Measurements from ENCODE around the gene NCOA7.
"Not testable (repeated sequence)": the region's sequence is repeated elsewhere in the genome, so short reads cannot be mapped to it uniquely, and the experiment has no call there.

Gene NCOA7

DNA sequence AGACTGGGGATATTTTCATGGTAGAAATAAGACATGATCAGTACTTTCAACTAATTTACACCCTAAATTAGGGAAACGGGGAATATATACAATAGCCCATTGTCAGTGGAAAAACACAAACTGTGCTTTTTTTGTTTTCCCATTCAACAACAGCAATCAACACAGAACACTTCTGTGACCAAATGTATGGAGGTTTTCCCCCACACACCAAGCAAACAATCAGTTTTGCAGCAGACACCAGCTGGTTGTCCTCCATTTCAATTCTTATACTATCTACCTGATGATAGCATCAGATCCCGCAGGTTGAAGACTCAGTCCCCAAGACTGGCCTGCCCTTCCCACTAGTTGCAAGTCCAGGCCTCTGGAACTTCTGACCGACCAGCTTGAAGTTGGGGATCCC, 170.4 kb downstream of the NCOA7 start:
- DNase-seq (ENCODE audit: insufficient read length) (no peak), FAIRE-seq (no peak)
- no peak for TF ChIP-seq TAF1 (IDR thresholded peaks at IDR 0.05; ENCODE audit: borderline replicate concordance, low read depth, low read length)
- TF ChIP-seq POLR2A (IDR thresholded peaks at IDR 0.05; ENCODE audit: low read depth, low read length), result no peak
- no peak for TF ChIP-seq POLR2AphosphoS5 (IDR thresholded peaks at IDR 0.05; ENCODE audit: low read depth, low read length)

DNA sequence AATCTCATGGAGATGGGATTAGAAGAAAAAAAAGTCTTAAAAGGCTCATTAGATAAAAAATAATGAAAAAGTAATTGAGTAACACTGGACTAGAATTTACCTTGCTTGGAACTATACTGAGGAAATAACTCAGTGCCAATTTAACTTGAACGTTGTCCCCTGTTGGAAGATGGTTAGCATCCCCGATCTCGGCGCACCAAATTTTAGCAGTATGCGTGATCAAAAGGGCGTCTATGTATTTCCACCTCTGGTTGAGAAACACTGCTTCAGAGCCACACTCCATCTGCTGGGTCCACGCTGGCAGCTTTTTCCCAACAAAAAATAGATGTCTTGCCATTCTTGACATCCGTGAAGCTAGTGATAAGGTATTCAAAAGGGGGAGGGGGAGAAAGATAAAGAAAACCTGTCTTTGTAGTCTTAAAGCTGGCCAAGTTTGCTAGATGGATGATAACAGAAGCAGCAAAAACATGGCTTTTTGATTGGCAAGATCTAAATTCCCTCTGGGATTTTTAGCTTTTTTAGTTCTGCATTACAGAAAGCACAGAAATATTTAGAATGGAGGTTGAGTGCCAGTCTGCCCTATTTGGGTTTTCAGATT, 172.2 kb downstream of the NCOA7 start:
- no peak for DNase-seq (ENCODE audit: insufficient read length)
- FAIRE-seq, result no peak
- TF ChIP-seq POLR2AphosphoS5 (IDR thresholded peaks at IDR 0.05; ENCODE audit: low read depth, low read length), result no peak
- TF ChIP-seq TAF1 (IDR thresholded peaks at IDR 0.05; ENCODE audit: borderline replicate concordance, low read depth, low read length), result no peak
- no peak for TF ChIP-seq POLR2A (IDR thresholded peaks at IDR 0.05; ENCODE audit: low read depth, low read length)

DNA sequence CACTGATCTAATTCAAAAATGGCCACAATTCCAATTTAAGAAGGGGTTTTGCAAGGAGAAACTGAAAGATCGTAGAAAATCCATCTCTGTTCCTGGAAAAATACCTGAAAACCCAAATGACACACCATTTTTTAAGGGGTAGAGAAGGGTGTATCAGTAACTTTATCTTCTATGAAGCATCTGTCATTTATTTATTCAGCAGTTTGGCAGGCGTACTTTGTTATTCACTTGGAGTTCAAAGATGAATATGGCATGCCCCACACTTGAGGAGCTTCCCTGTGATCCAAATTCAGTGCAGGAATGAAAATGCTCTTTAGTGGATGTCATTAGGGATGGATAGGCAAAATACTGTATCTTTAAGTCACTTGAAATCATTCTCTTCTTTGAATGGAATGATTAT, 173.1 kb downstream of the NCOA7 start:
- no peak for TF ChIP-seq POLR2A (IDR thresholded peaks at IDR 0.05; ENCODE audit: low read depth, low read length)
- no peak for TF ChIP-seq TAF1 (IDR thresholded peaks at IDR 0.05; ENCODE audit: borderline replicate concordance, low read depth, low read length)
- TF ChIP-seq POLR2AphosphoS5 (IDR thresholded peaks at IDR 0.05; ENCODE audit: low read depth, low read length), result no peak
- DNase-seq (ENCODE audit: insufficient read length) (no peak), FAIRE-seq (no peak)

DNA sequence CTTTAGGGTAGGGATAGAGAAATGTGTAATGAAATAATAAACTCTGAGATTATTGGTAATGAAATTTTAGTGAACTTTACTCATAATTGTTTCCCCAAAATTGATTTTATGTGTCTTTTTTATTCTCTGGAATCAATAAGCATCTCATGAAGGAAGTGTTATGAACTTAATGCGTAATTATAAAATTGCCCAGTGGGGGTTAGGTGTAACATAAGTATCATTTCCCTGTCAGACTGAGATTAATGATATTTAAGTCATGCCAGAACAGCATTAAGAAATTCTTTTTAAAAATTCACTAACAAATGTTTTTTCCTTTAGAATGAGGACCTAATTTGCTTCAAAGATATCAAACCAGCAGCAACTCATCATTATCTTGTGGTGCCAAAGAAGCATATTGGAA, 175.8 kb downstream of the NCOA7 start:
- FAIRE-seq (no peak), DNase-seq (ENCODE audit: insufficient read length) (no peak)
- TF ChIP-seq POLR2A (IDR thresholded peaks at IDR 0.05; ENCODE audit: low read depth, low read length), result no peak
- TF ChIP-seq POLR2AphosphoS5 (IDR thresholded peaks at IDR 0.05; ENCODE audit: low read depth, low read length), result no peak
- no peak for TF ChIP-seq TAF1 (IDR thresholded peaks at IDR 0.05; ENCODE audit: borderline replicate concordance, low read depth, low read length)

DNA sequence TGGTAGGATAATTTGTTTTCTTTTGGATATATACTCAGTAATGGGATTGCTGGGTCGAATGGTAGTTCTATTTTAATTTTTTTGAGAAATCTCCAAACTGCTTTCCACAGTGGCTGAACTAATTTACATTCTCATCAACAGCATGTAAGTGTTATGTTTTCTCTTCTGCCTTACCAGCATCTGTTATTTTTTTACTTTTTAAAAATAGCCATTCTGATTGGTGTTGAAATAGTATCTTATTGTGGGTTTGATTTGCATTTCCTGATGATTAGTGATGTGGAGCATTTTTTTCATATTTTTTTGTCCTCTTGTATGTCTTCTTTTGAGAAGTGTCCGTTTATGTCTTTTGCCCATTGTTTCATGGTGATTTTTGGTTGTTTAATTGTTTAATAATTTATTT, 177.7 kb downstream of the NCOA7 start:
- no peak for FAIRE-seq
- TF ChIP-seq POLR2A (IDR thresholded peaks at IDR 0.05; ENCODE audit: low read depth, low read length) (no peak), TAF1 (IDR thresholded peaks at IDR 0.05; ENCODE audit: borderline replicate concordance, low read depth, low read length) (no peak), POLR2AphosphoS5 (IDR thresholded peaks at IDR 0.05; ENCODE audit: low read depth, low read length) (no peak)
- DNase-seq (ENCODE audit: insufficient read length), result no peak

DNA sequence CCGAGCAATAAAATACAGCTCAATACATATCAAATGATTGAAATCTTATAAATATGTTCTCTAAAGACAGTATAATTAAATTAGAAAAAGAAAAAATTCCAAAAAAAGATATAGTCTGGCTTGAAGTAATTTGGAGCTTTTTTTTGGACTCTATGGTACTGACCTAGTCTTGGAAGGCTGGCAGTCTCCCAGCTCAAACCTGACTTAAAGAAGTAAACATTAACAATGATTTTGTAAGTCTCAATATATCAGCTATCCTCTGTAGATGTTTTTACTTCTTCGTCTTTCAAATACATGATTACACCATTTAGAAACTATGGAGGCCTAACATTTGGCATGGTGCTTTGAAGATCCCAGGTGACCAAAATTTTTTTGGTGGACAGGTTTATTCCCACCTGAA, 180.0 kb downstream of the NCOA7 start:
- TF ChIP-seq POLR2AphosphoS5 (IDR thresholded peaks at IDR 0.05; ENCODE audit: low read depth, low read length), result no peak
- TF ChIP-seq POLR2A (IDR thresholded peaks at IDR 0.05; ENCODE audit: low read depth, low read length), result no peak
- TF ChIP-seq TAF1 (IDR thresholded peaks at IDR 0.05; ENCODE audit: borderline replicate concordance, low read depth, low read length), result no peak

DNA sequence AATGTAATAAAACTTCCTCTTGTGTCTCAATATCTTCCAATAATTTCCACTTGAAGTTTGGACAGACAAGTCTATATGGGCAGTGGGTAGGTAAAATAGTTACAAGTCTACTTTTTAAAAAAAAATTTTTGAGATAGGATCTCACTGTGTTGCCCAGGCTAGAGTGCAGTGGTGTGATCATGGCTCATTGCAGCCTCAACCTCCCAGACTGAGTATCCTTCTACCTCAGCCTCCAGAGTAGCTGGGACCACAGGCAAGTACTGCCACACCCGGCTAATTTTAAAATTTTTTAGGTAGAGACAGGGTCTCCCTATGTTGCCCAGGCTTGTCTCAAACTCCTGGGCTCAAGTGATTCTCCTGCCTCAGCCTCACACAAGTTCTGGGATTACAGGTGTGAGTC, 181.7 kb downstream of the NCOA7 start:
- DNase-seq (ENCODE audit: insufficient read length); FAIRE-seq: not testable (repeated sequence)

More for the DNA sequence above, 180.0 kb downstream of the NCOA7 start:
- FAIRE-seq, result no peak
- no peak for DNase-seq (ENCODE audit: insufficient read length)

DNA sequence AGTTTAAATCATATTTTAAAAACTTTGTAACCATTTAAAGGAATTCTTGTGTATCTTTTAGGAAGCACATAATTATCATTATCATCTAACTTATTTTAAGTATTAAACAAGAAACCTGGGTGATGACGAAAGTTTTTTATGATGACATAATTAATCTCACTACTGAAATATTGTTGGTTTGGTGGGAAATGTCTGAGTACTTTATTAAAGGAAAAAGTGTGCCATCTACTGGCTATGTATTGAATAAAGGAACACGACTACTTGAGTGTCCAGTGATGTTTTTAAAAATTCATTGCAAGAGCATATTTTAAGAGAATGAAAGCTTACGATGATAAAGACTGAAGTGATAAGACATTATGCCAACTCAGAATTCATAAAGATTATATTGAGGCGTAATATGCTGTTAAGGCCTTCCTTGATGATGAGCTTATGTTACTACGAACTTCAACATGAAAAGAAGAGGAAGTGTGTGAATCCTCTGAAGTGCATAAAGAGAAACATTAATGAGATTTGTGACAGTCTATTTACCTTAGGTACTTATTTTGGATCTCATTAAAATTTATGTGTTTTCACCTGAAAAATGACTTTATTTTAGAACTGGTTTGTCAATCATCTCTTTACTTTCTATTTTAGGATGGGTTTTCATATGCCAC, 183.6 kb downstream of the NCOA7 start:
- FAIRE-seq (peak; percentile 48), DNase-seq (ENCODE audit: insufficient read length) (no peak)
- TF ChIP-seq POLR2AphosphoS5 (IDR thresholded peaks at IDR 0.05; ENCODE audit: low read depth, low read length) (no peak), POLR2A (IDR thresholded peaks at IDR 0.05; ENCODE audit: low read depth, low read length) (no peak), TAF1 (IDR thresholded peaks at IDR 0.05; ENCODE audit: borderline replicate concordance, low read depth, low read length) (no peak)

DNA sequence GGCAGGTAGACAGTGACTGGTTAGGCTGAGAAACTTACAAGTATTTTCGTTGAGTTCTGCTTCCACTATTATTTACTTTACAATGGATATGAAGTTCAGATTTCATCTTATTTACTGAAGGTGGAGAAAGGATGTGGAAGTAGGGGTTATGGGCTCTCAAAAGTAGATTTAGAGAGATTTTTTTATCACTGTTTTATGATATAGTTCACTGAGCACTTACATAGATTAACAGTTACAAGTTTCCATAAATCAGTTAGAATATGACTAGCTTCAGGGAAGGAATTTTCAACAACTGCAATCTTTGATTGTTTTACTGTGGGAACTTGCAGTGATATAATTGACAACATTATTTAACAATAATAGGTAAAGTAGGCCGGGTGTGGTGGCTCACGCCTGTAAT, 188.3 kb downstream of the NCOA7 start:
- FAIRE-seq, result no peak
- TF ChIP-seq TAF1 (IDR thresholded peaks at IDR 0.05; ENCODE audit: borderline replicate concordance, low read depth, low read length), result no peak
- no peak for TF ChIP-seq POLR2A (IDR thresholded peaks at IDR 0.05; ENCODE audit: low read depth, low read length)
- TF ChIP-seq POLR2AphosphoS5 (IDR thresholded peaks at IDR 0.05; ENCODE audit: low read depth, low read length), result no peak
- no peak for DNase-seq (ENCODE audit: insufficient read length)

Data from GM12892 (cell line).